Measurements from ENCODE around the gene TRPC6. TPM values are rescaled to one million over a fixed set of nuclear protein-coding genes. Genes with fewer than 3 reads are reported as not detected.

TRPC6 gene
- polyA plus RNA-seq, 4 donors = 7.0 to 10.0 (median 9.2) TPM

DNA sequence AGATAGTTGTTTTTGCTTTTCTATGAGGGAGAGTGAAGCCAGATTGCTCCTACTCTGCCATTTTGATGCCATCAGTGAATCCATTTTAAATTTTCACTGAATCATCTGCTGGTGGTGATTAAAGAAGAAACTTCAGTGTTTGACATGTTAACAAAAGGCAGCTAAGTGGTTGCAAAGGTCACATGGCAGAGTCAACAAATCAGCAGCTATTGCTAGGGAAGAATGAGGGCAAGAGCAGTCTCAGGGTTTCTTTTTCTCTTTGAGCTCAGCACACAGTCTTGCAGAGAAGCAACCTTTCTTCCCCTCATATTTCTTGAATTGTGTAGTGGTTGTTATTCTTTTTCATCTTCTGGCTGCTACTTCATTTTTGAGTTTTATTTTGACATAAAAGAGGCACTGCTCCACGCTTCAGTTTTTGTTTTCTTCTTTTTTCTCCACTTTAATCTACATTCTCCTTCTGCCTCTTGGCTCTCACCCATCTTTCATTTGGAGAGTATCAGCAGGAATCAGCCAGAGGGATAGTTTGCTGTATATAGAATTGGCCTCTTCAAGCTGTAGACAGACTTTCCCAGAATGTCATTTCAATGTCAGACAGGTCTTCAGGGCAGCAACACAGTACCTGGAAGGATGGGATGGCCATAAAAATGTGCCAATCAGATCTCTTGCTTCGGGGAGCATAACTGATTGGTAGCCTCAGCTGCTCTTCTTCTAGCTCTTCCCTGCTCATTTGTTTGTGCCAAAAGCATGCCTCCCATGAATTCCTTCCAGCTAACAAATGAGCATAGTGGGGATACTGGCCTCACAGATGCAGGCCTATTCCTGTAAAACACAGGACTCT lies 153.9 kb downstream of the TRPC6 start:
- no peak for DNase-seq (ENCODE audit: low read depth in 4 of 4, low spot score in 3 of 4)

DNA sequence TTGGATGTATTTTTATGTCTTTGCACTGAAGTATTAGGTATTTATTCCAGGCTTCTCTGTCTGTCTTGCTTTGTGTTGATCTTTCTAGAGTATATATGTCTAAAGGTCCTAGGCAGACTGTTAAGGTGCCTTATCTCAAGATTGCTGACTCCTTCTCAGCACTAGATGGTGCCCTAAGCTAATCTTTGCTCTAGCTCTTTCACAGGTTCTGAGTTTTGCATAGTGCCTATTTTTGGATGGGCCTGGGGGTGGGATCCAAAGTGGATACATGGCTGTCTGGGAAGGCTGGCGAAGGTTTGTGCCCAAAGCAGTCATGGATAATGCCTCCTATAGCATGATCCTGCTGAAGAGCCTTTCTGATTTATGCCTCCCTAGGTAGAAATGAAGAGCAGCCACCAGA lies 154.9 kb downstream of the TRPC6 start:
- no peak for DNase-seq (ENCODE audit: low read depth in 4 of 4, low spot score in 3 of 4)

- no peak for DNase-seq (ENCODE audit: low read depth in 4 of 4, low spot score in 3 of 4)
Observed at GRCh38 chr11:101407324-101407723, 176.5 kb downstream of the TRPC6 start.

All from right renal pelvis (tissue), 4 donors.